GM12878 (cell line): ENCODE measurements around the gene PSMB3. TPM values are rescaled to one million over a fixed set of nuclear protein-coding genes. Genes with fewer than 3 reads are reported as not detected.

Source experiments
- ATAC-seq: fragments of 200-7000 bp; cut with Tn5 transposase; 3 replicates; pipeline ENCODE4 v1.9.1; 2020; ENCODE audit warnings: mild to moderate bottlenecking, moderate library complexity
- BruUV-seq: library from RNA; stranded (reverse); fragments of 400-500 nt; replicated peaks from 2 replicates; lab custom pipeline; 2021; lab: Mats Ljungman, UMichigan
- CTCF ChIA-PET: fragments of 300-600 bp; sonication (Branson Sonifier 250); formaldehyde crosslinking; extraction: SDS; loops from one replicate; lab custom pipeline; 2021; ENCODE audit warnings: inconsistent platforms; lab: Yijun Ruan, JAX
- POLR2A ChIA-PET: fragments of 350-600 bp; formaldehyde crosslinking; extraction: SDS; loops from one replicate; lab custom pipeline; 2021; ENCODE audit warnings: inconsistent platforms; lab: Charles Lee
- RAD21 ChIA-PET: fragments of 300-600 bp; sonication (Branson Sonifier 250); formaldehyde crosslinking; loops from one replicate; lab custom pipeline; 2023; ENCODE audit warnings: antibody characterized with exemption; ENCODE audit not compliant: unreplicated experiment; lab: Charles Lee
- SMC1A ChIA-PET: fragments of 300-600 bp; sonication (Branson Sonifier 250); formaldehyde crosslinking; loops from one replicate; lab custom pipeline; 2023; ENCODE audit not compliant: unreplicated experiment, uncharacterized antibody; lab: Charles Lee
- DNase-seq: peaks from one replicate; pipeline ENCODE4 v3.0.0-alpha.2; 2011; ENCODE audit warnings: low read depth, low spot score
- FAIRE-seq: peaks from 3 replicates; lab custom pipeline; 2011; peaks lifted over from hg19 to GRCh38; lab: Jason Lieb, UNC
- H2AFZ ChIP-seq: 2 replicates; pipeline ENCODE4 v1.6.0; 2011; ENCODE audit warnings: low read depth, low read length, control low read depth; ENCODE audit not compliant: control insufficient read depth
- H3K27ac ChIP-seq: 2 replicates; pipeline ENCODE4 v1.5.1; 2011; ENCODE audit warnings: control low read depth; ENCODE audit not compliant: control insufficient read depth, insufficient read depth
- H3K27me3 ChIP-seq, 2 experiments: replicated peaks in 1 of 2; 2 replicates each; pipeline versions ENCODE4 v1.6.0 to v1.6.1; 2011; ENCODE audit warnings: low read length in 1 of 2; ENCODE audit not compliant: control insufficient read depth in 2 of 2, insufficient read depth in 2 of 2
- H3K36me3 ChIP-seq, 2 experiments: 2 replicates each; pipeline ENCODE4 v1.5.1; 2011; ENCODE audit warnings: low read length in 1 of 2; ENCODE audit not compliant: control insufficient read depth in 2 of 2, insufficient read depth in 2 of 2
- H3K4me1 ChIP-seq: 2 replicates; pipeline ENCODE4 v1.6.1; 2011; ENCODE audit warnings: mild to moderate bottlenecking, low read length, moderate library complexity, mixed read lengths; ENCODE audit not compliant: control insufficient read depth, insufficient read depth
- H3K4me2 ChIP-seq: 2 replicates; pipeline ENCODE4 v1.6.0; 2011; ENCODE audit warnings: control low read depth; ENCODE audit not compliant: control insufficient read depth, insufficient read depth
- H3K4me3 ChIP-seq: fragments of 200-600 bp; sonication (generic); 2 replicates; pipeline ENCODE4 v1.5.1; 2016
- H3K79me2 ChIP-seq: 2 replicates; pipeline ENCODE4 v1.6.0; 2011; ENCODE audit warnings: low read length; ENCODE audit not compliant: control insufficient read depth, insufficient read depth
- H3K9ac ChIP-seq: 2 replicates; pipeline ENCODE4 v1.8.0; 2011; ENCODE audit warnings: low read length, control low read depth, mixed read lengths; ENCODE audit not compliant: control insufficient read depth, insufficient read depth
- H3K9me3 ChIP-seq: replicated peaks from 3 replicates; pipeline ENCODE4 v1.5.1; 2011; ENCODE audit warnings: mild to moderate bottlenecking, low read length; ENCODE audit not compliant: control insufficient read depth, insufficient read depth
- H4K20me1 ChIP-seq: 2 replicates; pipeline ENCODE4 v1.6.0; 2011; ENCODE audit not compliant: control insufficient read depth, insufficient read depth
- CBFB ChIP-seq: IDR thresholded peaks from 2 replicates; pipeline ENCODE4 v1.6.1; 2016; ENCODE audit warnings: antibody characterized with exemption, low read depth
- NR2C1 ChIP-seq: fragments of 450-650 bp; IDR thresholded peaks from 2 replicates; pipeline ENCODE4 v1.6.1; 2017; ENCODE audit warnings: antibody characterized with exemption, mild to moderate bottlenecking, moderate library complexity
- POLR2A ChIP-seq: IDR thresholded peaks from 2 replicates; pipeline ENCODE4 v1.6.1; 2011; ENCODE audit warnings: low read depth, mild to moderate bottlenecking, low read length
- POLR2AphosphoS2 ChIP-seq: IDR thresholded peaks from 2 replicates; pipeline ENCODE4 v1.6.1; 2011; ENCODE audit warnings: low read depth, mild to moderate bottlenecking, low read length, improper control_type of control experiment, moderate library complexity
- RAD51 ChIP-seq: fragments of 450-650 bp; IDR thresholded peaks from 2 replicates; pipeline ENCODE4 v1.6.1; 2016; ENCODE audit warnings: moderate library complexity, mild to moderate bottlenecking, inconsistent platforms
- SPI1 ChIP-seq: IDR thresholded peaks from 2 replicates; pipeline ENCODE4 v1.6.1; 2011; ENCODE audit warnings: low read depth, mild to moderate bottlenecking, low read length, moderate library complexity, borderline replicate concordance; ENCODE audit not compliant: insufficient read depth
- WGBS: methylation state at CpG from one replicate; pipeline ENCODE4 v1.1.6; 2016; ENCODE audit warnings: low lambda C conversion rate; ENCODE audit not compliant: insufficient replicate concordance, insufficient coverage; ENCODE audit errors: missing lambda C conversion rate; 5-methylcytosine and 5-hydroxymethylcytosine counted together
- in situ Hi-C: fragments of 300-500 bp; cut with MboI; formaldehyde crosslinking; loops from 9 replicates; pipeline ENCODE4 v1.14.3; 2018; ENCODE audit warnings: mixed read lengths
- intact Hi-C: fragments of 100-400 bp; cut with micrococcal nuclease; formaldehyde crosslinking; loops from one replicate; pipeline ENCODE4 v1.14.2; 2022; ENCODE audit not compliant: unreplicated experiment
- polyA plus RNA-seq, 11 experiments: library from polyadenylated mRNA; depleted of rRNA in 4 of 11; unstranded in 6 of 11; stranded (reverse) in 5 of 11; fragments of >200 nt; fragmentation: Nextera tagmentation in 4 of 11; fragmentation: Illumina TruSeq in 1 of 11; extraction: Ambion mirVana in 4 of 11; extraction: Trizol in 1 of 11; gene quantifications; 1 replicate in 1 of 11; 2 replicates in 10 of 11; pipeline versions ENCODE4 v1.2.1 to v1.2.3, GENCODE V29; 2011 to 2016; ENCODE audit warnings: inconsistent platforms in 2 of 11, missing spikeins in 2 of 11, low read depth in 1 of 11
- total RNA-seq, 4 experiments: library from RNA; depleted of rRNA in 3 of 4; stranded (reverse); fragments of >200 nt in 3 of 4; fragmentation: Illumina TruSeq in 1 of 4; extraction: Trizol in 1 of 4; gene quantifications; 2 replicates each; pipeline versions ENCODE4 v1.2.1 to v1.2.3, GENCODE V29; 2013 to 2021
- TF ChIP-seq, protein P1 (sequence below): fragments of 450-650 bp; IDR thresholded peaks from 2 replicates; pipeline ENCODE4 v1.6.1; 2018; ENCODE audit warnings: borderline replicate concordance, mild to moderate bottlenecking; ENCODE audit not compliant: partially characterized antibody
- TF ChIP-seq, protein P2 (sequence below): fragments of 450-650 bp; IDR thresholded peaks from 2 replicates; pipeline ENCODE4 v1.6.1; 2018; ENCODE audit warnings: mild to moderate bottlenecking, low read depth, moderate library complexity; ENCODE audit not compliant: partially characterized antibody
- TF ChIP-seq, protein P3 (sequence below): fragments of 450-650 bp; IDR thresholded peaks from 2 replicates; pipeline ENCODE4 v1.6.1; 2017; ENCODE audit warnings: mild to moderate bottlenecking
- TF ChIP-seq, protein P4 (sequence below): IDR thresholded peaks from 2 replicates; pipeline ENCODE4 v1.6.1; 2012; ENCODE audit warnings: low read depth, low read length, improper control_type of control experiment

PSMB3 gene
- total and polyA plus RNA-seq, 10 of the 15 experiments (the other 5 are each of a cell fraction or from before 2014, with no cell fraction given): 300 to 2,130 (median 490) TPM

DNA sequence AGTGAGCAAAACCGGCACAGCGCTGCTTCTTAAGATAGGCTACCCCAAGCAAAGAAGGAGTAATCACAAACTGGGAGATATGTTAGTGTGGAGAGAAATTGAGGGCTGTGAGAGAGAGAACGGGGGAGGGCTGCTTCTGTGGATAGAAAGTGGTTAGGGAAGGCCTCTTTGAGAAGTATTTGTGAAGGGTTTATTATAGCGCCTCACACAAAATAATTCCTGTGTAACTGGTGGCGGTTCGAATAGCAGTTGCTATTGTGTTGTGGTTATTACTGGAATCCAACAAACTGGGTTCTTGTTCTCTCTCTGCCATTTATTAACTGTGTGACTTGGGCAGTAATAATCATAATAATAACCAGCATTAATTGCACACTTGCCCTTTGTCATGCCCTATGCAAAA, 31.6 kb upstream of the PSMB3 start:
- FAIRE-seq (no peak), DNase-seq (no peak), ATAC-seq (no peak)
- in situ Hi-C loops (no loop called here), intact Hi-C loops (no loop called here)
- SMC1A ChIA-PET: no interaction called here
- POLR2A ChIA-PET: no interaction called here
- Histone ChIP-seq H3K9me3 (no peaks in the 10 kb centered on the region), H3K36me3 (peaks cover 5 to 6% of the 10 kb centered on the region in 2 experiments; a peak in 3 of 4 replicates), H3K4me3 (no peak overlapping the region), H3K27me3 (no peaks in the 10 kb centered on the region), H3K27ac (no peak overlapping the region), H2AFZ (no peak overlapping the region), H3K79me2 (no peaks in the 10 kb centered on the region), H3K4me2 (no peak overlapping the region), H3K4me1 (no peaks in the 10 kb centered on the region), H3K9ac (no peak overlapping the region), H4K20me1 (no peaks in the 10 kb centered on the region)
- CTCF ChIA-PET: no interaction called here
- 99% methylated on average over 6 of the region's 6 CpGs for WGBS
- no TSS peak for BruUV-seq
- RAD21 ChIA-PET: no interaction called here
- no peak for TF ChIP-seq NR2C1
- no peak for TF ChIP-seq RAD51
- TF ChIP-seq, protein P1, sequence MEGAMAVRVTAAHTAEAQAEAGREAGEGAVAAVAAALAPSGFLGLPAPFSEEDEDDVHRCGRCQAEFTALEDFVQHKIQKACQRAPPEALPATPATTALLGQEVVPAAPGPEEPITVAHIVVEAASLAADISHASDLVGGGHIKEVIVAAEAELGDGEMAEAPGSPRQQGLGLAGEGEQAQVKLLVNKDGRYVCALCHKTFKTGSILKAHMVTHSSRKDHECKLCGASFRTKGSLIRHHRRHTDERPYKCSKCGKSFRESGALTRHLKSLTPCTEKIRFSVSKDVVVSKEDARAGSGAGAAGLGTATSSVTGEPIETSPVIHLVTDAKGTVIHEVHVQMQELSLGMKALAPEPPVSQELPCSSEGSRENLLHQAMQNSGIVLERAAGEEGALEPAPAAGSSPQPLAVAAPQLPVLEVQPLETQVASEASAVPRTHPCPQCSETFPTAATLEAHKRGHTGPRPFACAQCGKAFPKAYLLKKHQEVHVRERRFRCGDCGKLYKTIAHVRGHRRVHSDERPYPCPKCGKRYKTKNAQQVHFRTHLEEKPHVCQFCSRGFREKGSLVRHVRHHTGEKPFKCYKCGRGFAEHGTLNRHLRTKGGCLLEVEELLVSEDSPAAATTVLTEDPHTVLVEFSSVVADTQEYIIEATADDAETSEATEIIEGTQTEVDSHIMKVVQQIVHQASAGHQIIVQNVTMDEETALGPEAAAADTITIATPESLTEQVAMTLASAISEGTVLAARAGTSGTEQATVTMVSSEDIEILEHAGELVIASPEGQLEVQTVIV: no peak

DNA sequence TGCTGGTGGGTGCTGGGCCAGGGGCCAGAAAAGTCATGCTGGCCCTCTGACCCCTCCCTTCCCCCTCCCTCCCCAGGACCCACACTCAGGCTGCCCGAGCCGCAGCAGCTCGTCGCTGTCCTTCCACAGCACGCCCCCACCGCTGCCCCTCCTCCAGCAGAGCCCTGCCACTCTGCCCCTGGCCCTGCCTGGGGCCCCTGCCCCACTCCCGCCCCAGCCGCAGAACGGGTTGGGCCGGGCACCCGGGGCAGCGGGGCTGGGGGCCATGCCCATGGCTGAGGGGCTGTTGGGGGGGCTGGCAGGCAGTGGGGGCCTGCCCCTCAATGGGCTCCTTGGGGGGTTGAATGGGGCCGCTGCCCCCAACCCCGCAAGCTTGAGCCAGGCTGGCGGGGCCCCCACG, 30.7 kb upstream of the PSMB3 start:
- DNase-seq: no peak
- Histone ChIP-seq H3K4me1 (peaks cover 2% of the 10 kb centered on the region), H3K4me3 (no peak overlapping the region), H4K20me1 (no peaks in the 10 kb centered on the region), H3K4me2 (no peak overlapping the region), H2AFZ (no peak overlapping the region), H3K9ac (no peak overlapping the region), H3K27me3 (no peaks in the 10 kb centered on the region), H3K9me3 (no peaks in the 10 kb centered on the region), H3K36me3 (peaks cover 3 to 5% of the 10 kb centered on the region in 2 experiments; a peak in 2 of 4 replicates), H3K79me2 (no peaks in the 10 kb centered on the region), H3K27ac (no peak overlapping the region)
- ChIA-PET CTCF (interaction anchor here (0.6 to 1.0 kb wide), 2 partner anchors 44 to 450 kb away, joined by 3 read pairs; no protein-coding TSS in a partner anchor), SMC1A (no interaction called here), RAD21 (no interaction called here), POLR2A (no interaction called here)
- BruUV-seq: no TSS peak
- intact Hi-C loops (no loop called here), in situ Hi-C loops (no loop called here)
- no peak for FAIRE-seq
- no peak for ATAC-seq
- WGBS: 98% methylated on average over 5 of the region's 16 CpGs
- TF ChIP-seq POLR2AphosphoS2 (no peak), POLR2A (no peak), CBFB (no peak), SPI1 (no peak)
- TF ChIP-seq, protein P2, sequence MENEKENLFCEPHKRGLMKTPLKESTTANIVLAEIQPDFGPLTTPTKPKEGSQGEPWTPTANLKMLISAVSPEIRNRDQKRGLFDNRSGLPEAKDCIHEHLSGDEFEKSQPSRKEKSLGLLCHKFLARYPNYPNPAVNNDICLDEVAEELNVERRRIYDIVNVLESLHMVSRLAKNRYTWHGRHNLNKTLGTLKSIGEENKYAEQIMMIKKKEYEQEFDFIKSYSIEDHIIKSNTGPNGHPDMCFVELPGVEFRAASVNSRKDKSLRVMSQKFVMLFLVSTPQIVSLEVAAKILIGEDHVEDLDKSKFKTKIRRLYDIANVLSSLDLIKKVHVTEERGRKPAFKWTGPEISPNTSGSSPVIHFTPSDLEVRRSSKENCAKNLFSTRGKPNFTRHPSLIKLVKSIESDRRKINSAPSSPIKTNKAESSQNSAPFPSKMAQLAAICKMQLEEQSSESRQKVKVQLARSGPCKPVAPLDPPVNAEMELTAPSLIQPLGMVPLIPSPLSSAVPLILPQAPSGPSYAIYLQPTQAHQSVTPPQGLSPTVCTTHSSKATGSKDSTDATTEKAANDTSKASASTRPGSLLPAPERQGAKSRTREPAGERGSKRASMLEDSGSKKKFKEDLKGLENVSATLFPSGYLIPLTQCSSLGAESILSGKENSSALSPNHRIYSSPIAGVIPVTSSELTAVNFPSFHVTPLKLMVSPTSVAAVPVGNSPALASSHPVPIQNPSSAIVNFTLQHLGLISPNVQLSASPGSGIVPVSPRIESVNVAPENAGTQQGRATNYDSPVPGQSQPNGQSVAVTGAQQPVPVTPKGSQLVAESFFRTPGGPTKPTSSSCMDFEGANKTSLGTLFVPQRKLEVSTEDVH: no peak
- TF ChIP-seq, protein P3, sequence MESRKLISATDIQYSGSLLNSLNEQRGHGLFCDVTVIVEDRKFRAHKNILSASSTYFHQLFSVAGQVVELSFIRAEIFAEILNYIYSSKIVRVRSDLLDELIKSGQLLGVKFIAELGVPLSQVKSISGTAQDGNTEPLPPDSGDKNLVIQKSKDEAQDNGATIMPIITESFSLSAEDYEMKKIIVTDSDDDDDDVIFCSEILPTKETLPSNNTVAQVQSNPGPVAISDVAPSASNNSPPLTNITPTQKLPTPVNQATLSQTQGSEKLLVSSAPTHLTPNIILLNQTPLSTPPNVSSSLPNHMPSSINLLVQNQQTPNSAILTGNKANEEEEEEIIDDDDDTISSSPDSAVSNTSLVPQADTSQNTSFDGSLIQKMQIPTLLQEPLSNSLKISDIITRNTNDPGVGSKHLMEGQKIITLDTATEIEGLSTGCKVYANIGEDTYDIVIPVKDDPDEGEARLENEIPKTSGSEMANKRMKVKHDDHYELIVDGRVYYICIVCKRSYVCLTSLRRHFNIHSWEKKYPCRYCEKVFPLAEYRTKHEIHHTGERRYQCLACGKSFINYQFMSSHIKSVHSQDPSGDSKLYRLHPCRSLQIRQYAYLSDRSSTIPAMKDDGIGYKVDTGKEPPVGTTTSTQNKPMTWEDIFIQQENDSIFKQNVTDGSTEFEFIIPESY: no peak
- TF ChIP-seq, protein P4, sequence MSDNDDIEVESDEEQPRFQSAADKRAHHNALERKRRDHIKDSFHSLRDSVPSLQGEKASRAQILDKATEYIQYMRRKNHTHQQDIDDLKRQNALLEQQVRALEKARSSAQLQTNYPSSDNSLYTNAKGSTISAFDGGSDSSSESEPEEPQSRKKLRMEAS: no peak
